RWPE1 (cell line): Measurements from ENCODE around the gene PDZD8.

ENCODE experiments used
- CTCF ChIA-PET: fragments of 350-600 bp; sonication (Branson Sonifier 250); formaldehyde crosslinking; extraction: SDS; loops from one replicate; lab custom pipeline; 2021; lab: Yijun Ruan, JAX
- POLR2A ChIA-PET: fragments of 400-600 bp; formaldehyde crosslinking; extraction: SDS; loops from one replicate; lab custom pipeline; 2020; ENCODE audit warnings: antibody characterized with exemption; ENCODE audit not compliant: low non-redundant PET; lab: Yijun Ruan, JAX
- DNase-seq: peaks from one replicate; pipeline ENCODE4 v3.0.0; 2012; ENCODE audit warnings: low spot score
- H3K27ac ChIP-seq: fragments of 450-650 bp; 2 replicates; pipeline ENCODE4 v1.5.1; 2017
- CTCF ChIP-seq: fragments of 450-650 bp; conservative IDR thresholded peaks from 2 replicates; pipeline ENCODE4 v1.5.1; 2017; ENCODE audit warnings: low read depth, mild to moderate bottlenecking

Gene PDZD8

GRCh38 chr10:117256910-117257309 is 118.3 kb downstream of the PDZD8 start:
- ChIA-PET POLR2A (no interaction called here), CTCF (no interaction called here)
- no peak for DNase-seq
- no peak overlapping the region for H3K27ac ChIP-seq
- no peak for TF ChIP-seq CTCF

GRCh38 chr10:117255835-117256460 is 119.3 kb downstream of the PDZD8 start:
- POLR2A ChIA-PET = no interaction called here
- CTCF ChIA-PET = no interaction called here
- no peak for TF ChIP-seq CTCF
- no peak overlapping the region for H3K27ac ChIP-seq
- no peak for DNase-seq

- POLR2A ChIA-PET = no interaction called here
- DNase-seq = no peak
- no peak for TF ChIP-seq CTCF
- no peak overlapping the region for H3K27ac ChIP-seq
- CTCF ChIA-PET = no interaction called here
Observed at GRCh38 chr10:117254774-117255735, 120.2 kb downstream of the PDZD8 start.

GRCh38 chr10:117254338-117254737 is 120.9 kb downstream of the PDZD8 start:
- ChIA-PET POLR2A (no interaction called here), CTCF (no interaction called here)
- no peak for DNase-seq
- no peak overlapping the region for H3K27ac ChIP-seq
- no peak for TF ChIP-seq CTCF

- no peak for DNase-seq
- no peak for TF ChIP-seq CTCF
- POLR2A ChIA-PET = no interaction called here
- CTCF ChIA-PET = interaction anchor here (0.7 kb wide), 1 partner anchor 151 kb away, joined by 5 read pairs; no protein-coding TSS in a partner anchor
- H3K27ac ChIP-seq = no peak overlapping the region
Observed at GRCh38 chr10:117253908-117254307, 121.3 kb downstream of the PDZD8 start.

- CTCF ChIA-PET = interaction anchor here (0.6 to 1.3 kb wide), 2 partner anchors 34 to 84 kb away, joined by 3 to 5 read pairs; no protein-coding TSS in a partner anchor
- DNase-seq = no peak
- H3K27ac ChIP-seq = no peak overlapping the region
- TF ChIP-seq CTCF = no peak
- POLR2A ChIA-PET = no interaction called here
Observed at GRCh38 chr10:117250411-117250810, 124.8 kb downstream of the PDZD8 start.
